Thymus (tissue), 11 donors: ENCODE data around the gene RNPS1. TPM values are rescaled to one million over a fixed set of nuclear protein-coding genes. Genes with fewer than 3 reads are reported as not detected.

ENCODE experiments used
- DNase-seq, 9 donors: peaks; one replicate each; pipeline ENCODE4 v3.0.0-alpha.2; 2013; ENCODE audit warnings: low spot score in 9 of 9, low read depth in 6 of 9, missing footprints in 1 of 9
- H3K27ac ChIP-seq, 2 donors: one replicate each; pipeline ENCODE4 v1.5.1; 2013; ENCODE audit warnings: control low read depth in 1 of 2, low read depth in 1 of 2, low read length in 1 of 2, mild to moderate bottlenecking in 1 of 2, moderate library complexity in 1 of 2
- H3K27me3 ChIP-seq, 2 donors: one replicate each; pipeline ENCODE4 v1.5.1; 2013; ENCODE audit warnings: low read length in 1 of 2; ENCODE audit not compliant: control insufficient read depth in 2 of 2, insufficient read depth in 1 of 2
- H3K36me3 ChIP-seq, 2 donors: one replicate each; pipeline ENCODE4 v1.5.1; 2013; ENCODE audit warnings: low read length in 1 of 2, mild to moderate bottlenecking in 1 of 2, moderate library complexity in 1 of 2; ENCODE audit not compliant: control insufficient read depth in 2 of 2, insufficient read depth in 2 of 2
- H3K4me1 ChIP-seq, 2 donors: one replicate each; pipeline ENCODE4 v1.5.1; 2013; ENCODE audit warnings: low read length in 2 of 2; ENCODE audit not compliant: control insufficient read depth in 2 of 2, insufficient read depth in 2 of 2
- H3K4me3 ChIP-seq, 2 donors: one replicate each; pipeline ENCODE4 v1.5.1; 2013; ENCODE audit warnings: low read length in 2 of 2, control low read depth in 1 of 2, mild to moderate bottlenecking in 1 of 2
- H3K9me3 ChIP-seq, 2 donors: one replicate each; pipeline ENCODE4 v1.5.1; 2013; ENCODE audit warnings: low read length in 1 of 2, mild to moderate bottlenecking in 1 of 2; ENCODE audit not compliant: control insufficient read depth in 2 of 2, insufficient read depth in 1 of 2
- WGBS: extraction: QIAGEN DNeasy Blood & Tissue Kit; methylation state at CpG from one replicate; pipeline ENCODE4 v1.1.7; 2013; 5-methylcytosine and 5-hydroxymethylcytosine counted together
- polyA plus RNA-seq: library from polyadenylated mRNA; stranded (reverse); fragments of 200-250 nt; gene quantifications from one replicate; pipeline ENCODE4 v1.2.3, GENCODE V29; 2013
- total RNA-seq: library from RNA; stranded (reverse); fragments of 120-200 nt; gene quantifications from one replicate; pipeline ENCODE4 v1.2.4, GENCODE V29; 2013
- donor health status: healthy.

The RNPS1 gene
- total and polyA plus RNA-seq, 2 donors, result 87.2 to 130 TPM

- peak in 1 of 9 donors; percentile 17 for DNase-seq
- Histone ChIP-seq H3K4me3 (peak overlapping the region; percentile 43 to 68), H3K27me3 (no peaks in the 10 kb centered on the region), H3K9me3 (no peaks in the 10 kb centered on the region), H3K36me3 (peaks cover 16 to 27% of the 10 kb centered on the region in 2 donors), H3K27ac (peak overlapping the region in 1 of 2 donors; percentile 60), H3K4me1 (peaks cover 12 to 19% of the 10 kb centered on the region in 2 donors)
- 2% methylated on average over 98 of the region's 98 CpGs for WGBS
Measured at GRCh38 chr16:2213817-2214718, 53.9 kb downstream of the RNPS1 start.

GRCh38 chr16:2212362-2213324, 55.3 kb downstream of the RNPS1 start:
- no peak for DNase-seq
- WGBS, result 93% methylated on average over 19 of the region's 19 CpGs
- Histone ChIP-seq H3K27ac (no peak overlapping the region), H3K36me3 (peaks cover 31 to 40% of the 10 kb centered on the region in 2 donors), H3K4me3 (peak overlapping the region; percentile 43 to 68), H3K27me3 (no peaks in the 10 kb centered on the region), H3K9me3 (no peaks in the 10 kb centered on the region), H3K4me1 (peaks cover 12 to 19% of the 10 kb centered on the region in 2 donors)

- H3K4me1 ChIP-seq, result peaks cover 12 to 19% of the 10 kb centered on the region in 2 donors
- H3K27ac ChIP-seq, result no peak overlapping the region
- H3K4me3 ChIP-seq, result no peak overlapping the region
Measured at GRCh38 chr16:2211923-2212347, 56.0 kb downstream of the RNPS1 start.

GRCh38 chr16:2210386-2211365, 57.2 kb downstream of the RNPS1 start, which contains the start of gene BRICD5:
Gene BRICD5, minus strand, starts transcription at chr16:2210863. Its CDS starts 30 bp downstream, at chr16:2210833.
- DNase-seq, result no peak
- Histone ChIP-seq H3K4me3 (no peak within 1 kb of the TSS), H3K27me3 (no peaks in the 10 kb centered on the region), H3K9me3 (peaks cover 0 to 3% of the 10 kb centered on the region in 2 donors), H3K36me3 (peaks cover 41 to 47% of the 10 kb centered on the region in 2 donors), H3K27ac (no peak within 1 kb of the TSS), H3K4me1 (peaks cover 18 to 25% of the 10 kb centered on the region in 2 donors)
- WGBS, result 90% methylated on average over 24 of the region's 24 CpGs

More at GRCh38 chr16:2211923-2212347, 56.0 kb downstream of the RNPS1 start:
- no peak for DNase-seq
- H3K27me3 ChIP-seq, result no peaks in the 10 kb centered on the region
- H3K9me3 ChIP-seq, result no peaks in the 10 kb centered on the region
- peaks cover 38 to 47% of the 10 kb centered on the region in 2 donors for H3K36me3 ChIP-seq
- WGBS, result 97% methylated on average over 11 of the region's 11 CpGs

- H3K4me1 ChIP-seq, result peaks cover 18 to 26% of the 10 kb centered on the region in 2 donors
- no peaks in the 10 kb centered on the region for H3K27me3 ChIP-seq
- no peak overlapping the region for H3K27ac ChIP-seq
- DNase-seq, result no peak
- H3K36me3 ChIP-seq, result peaks cover 41 to 47% of the 10 kb centered on the region in 2 donors
- H3K9me3 ChIP-seq, result peaks cover 0 to 3% of the 10 kb centered on the region in 2 donors
- no peak overlapping the region for H3K4me3 ChIP-seq
- WGBS, result 97% methylated on average over 17 of the region's 17 CpGs
Measured at GRCh38 chr16:2210009-2210332, 58.0 kb downstream of the RNPS1 start.

GRCh38 chr16:2209258-2210008, 58.5 kb downstream of the RNPS1 start:
- DNase-seq, result no peak
- peaks cover 23 to 31% of the 10 kb centered on the region in 2 donors for H3K4me1 ChIP-seq
- no peak overlapping the region for H3K27ac ChIP-seq
- H3K27me3 ChIP-seq, result no peaks in the 10 kb centered on the region
- peaks cover 41 to 47% of the 10 kb centered on the region in 2 donors for H3K36me3 ChIP-seq
- H3K9me3 ChIP-seq, result peaks cover 0 to 3% of the 10 kb centered on the region in 2 donors
- H3K4me3 ChIP-seq, result no peak overlapping the region
- 96% methylated on average over 29 of the region's 29 CpGs for WGBS

- DNase-seq, result no peak
- peaks cover 0 to 3% of the 10 kb centered on the region in 2 donors for H3K9me3 ChIP-seq
- peaks cover 41 to 47% of the 10 kb centered on the region in 2 donors for H3K36me3 ChIP-seq
- WGBS, result 98% methylated on average over 9 of the region's 9 CpGs
- H3K4me3 ChIP-seq, result no peak overlapping the region
- H3K27me3 ChIP-seq, result no peaks in the 10 kb centered on the region
- no peak overlapping the region for H3K27ac ChIP-seq
- peaks cover 23 to 30% of the 10 kb centered on the region in 2 donors for H3K4me1 ChIP-seq
Measured at GRCh38 chr16:2208772-2209171, 59.2 kb downstream of the RNPS1 start.
